22Rv1 (cell line): ENCODE data around the gene WDFY3.

Experiments used
- CTCF ChIP-seq: fragments of 450-650 bp; IDR thresholded peaks from 2 replicates; pipeline ENCODE4 v1.5.1; 2017; ENCODE audit warnings: mild to moderate bottlenecking
- ZFX ChIP-seq: fragments of 450-650 bp; IDR thresholded peaks from 2 replicates; pipeline ENCODE4 v1.6.1; 2017; ENCODE audit warnings: antibody characterized with exemption, borderline replicate concordance

GRCh38 chr4:84855774-84856173, 110.7 kb downstream of the WDFY3 start:
- TF ChIP-seq CTCF (no peak), ZFX (no peak)
